NB4 (cell line): ENCODE results near the gene ANXA8.

Experiments used
- DNase-seq: peaks from one replicate; pipeline ENCODE4 v3.0.0; 2010; ENCODE audit warnings: low read depth
- H3K4me3 ChIP-seq: one replicate; pipeline ENCODE4 v1.5.1; 2011; ENCODE audit warnings: mild to moderate bottlenecking, low read depth, low read length, moderate library complexity
- MYC ChIP-seq: IDR thresholded peaks from 2 replicates; pipeline ENCODE4 v1.6.1; 2011; ENCODE audit warnings: low read depth, low read length
- POLR2A ChIP-seq: IDR thresholded peaks from 2 replicates; pipeline ENCODE4 v1.6.1; 2011; ENCODE audit warnings: mild to moderate bottlenecking; ENCODE audit not compliant: insufficient read length; ENCODE audit errors: extremely low read depth
- TF ChIP-seq, protein P1 (sequence below): IDR thresholded peaks from 2 replicates; pipeline ENCODE4 v1.6.1; 2011; ENCODE audit warnings: low read depth, low read length
- TF ChIP-seq, protein P2 (sequence below): IDR thresholded peaks from one replicate; pipeline ENCODE4 v1.5.1; 2012; ENCODE audit warnings: low read depth, low read length

Gene ANXA8

DNA sequence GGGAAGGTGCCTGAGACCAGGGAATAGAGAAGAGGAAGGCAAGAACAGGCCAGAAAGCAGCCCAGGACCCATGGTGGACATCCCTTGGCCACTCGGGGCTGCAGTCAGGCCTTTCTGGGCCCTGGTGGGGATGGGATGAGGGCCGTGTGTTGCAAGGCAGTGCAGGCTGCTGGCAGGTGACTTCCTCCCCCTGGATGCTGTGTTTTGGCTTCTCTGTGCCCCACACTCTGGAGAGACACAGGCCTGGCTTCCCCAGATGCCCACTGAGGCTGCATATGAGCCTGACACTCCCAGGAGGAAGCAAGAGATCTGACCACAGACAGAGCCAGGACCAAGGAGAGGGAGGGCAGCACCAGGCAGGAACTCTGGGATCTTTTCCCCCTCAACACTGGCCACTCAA lies 39.9 kb downstream of the ANXA8 start:
- no peak for DNase-seq
- H3K4me3 ChIP-seq = no peak overlapping the region
- TF ChIP-seq, protein P1, sequence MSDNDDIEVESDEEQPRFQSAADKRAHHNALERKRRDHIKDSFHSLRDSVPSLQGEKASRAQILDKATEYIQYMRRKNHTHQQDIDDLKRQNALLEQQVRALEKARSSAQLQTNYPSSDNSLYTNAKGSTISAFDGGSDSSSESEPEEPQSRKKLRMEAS = no peak
- no peak for TF ChIP-seq MYC
- TF ChIP-seq, protein P2, sequence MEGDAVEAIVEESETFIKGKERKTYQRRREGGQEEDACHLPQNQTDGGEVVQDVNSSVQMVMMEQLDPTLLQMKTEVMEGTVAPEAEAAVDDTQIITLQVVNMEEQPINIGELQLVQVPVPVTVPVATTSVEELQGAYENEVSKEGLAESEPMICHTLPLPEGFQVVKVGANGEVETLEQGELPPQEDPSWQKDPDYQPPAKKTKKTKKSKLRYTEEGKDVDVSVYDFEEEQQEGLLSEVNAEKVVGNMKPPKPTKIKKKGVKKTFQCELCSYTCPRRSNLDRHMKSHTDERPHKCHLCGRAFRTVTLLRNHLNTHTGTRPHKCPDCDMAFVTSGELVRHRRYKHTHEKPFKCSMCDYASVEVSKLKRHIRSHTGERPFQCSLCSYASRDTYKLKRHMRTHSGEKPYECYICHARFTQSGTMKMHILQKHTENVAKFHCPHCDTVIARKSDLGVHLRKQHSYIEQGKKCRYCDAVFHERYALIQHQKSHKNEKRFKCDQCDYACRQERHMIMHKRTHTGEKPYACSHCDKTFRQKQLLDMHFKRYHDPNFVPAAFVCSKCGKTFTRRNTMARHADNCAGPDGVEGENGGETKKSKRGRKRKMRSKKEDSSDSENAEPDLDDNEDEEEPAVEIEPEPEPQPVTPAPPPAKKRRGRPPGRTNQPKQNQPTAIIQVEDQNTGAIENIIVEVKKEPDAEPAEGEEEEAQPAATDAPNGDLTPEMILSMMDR = no peak
- no peak for TF ChIP-seq POLR2A

DNA sequence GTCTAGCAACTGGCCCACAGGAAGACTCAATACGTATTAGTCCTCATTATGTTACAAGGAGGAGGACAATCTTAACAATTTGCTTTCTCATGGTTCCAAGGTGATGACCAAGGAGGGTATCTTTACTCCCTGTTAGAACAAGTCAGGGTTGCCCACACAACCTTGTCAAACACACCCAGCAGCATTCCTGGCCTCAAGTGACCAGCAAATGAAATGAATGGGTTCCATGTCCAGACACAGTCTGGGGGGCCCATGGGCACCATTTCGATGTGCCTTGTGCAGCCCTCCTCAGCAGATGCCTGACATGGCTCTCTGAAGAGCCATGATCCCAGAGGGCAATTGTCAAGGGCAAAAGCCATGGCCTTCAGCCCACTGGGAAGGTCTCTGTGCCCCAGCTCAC lies 40.8 kb downstream of the ANXA8 start:
- H3K4me3 ChIP-seq = no peak overlapping the region
- TF ChIP-seq POLR2A (no peak), MYC (no peak)
- TF ChIP-seq, protein P1 = no peak
- TF ChIP-seq, protein P2 = no peak
- DNase-seq = no peak

DNA sequence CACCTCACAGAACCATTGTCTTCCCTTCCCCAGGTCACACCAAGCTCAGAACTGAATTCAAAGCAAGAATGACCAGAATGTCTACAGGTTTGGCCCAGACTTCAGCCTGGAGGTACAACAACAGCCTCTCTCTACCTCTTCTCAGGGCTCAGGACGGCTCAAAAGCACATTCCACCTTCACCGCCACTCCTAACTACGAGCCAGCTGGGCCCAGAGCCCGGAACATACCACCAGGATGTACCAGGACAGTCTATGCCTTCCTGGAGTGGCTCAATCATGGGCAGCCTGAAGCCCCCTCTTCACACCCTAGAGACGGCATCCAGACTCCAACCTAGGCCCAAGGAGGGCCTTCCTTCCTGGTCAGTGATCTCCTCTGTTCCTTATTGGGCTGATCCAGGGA lies 41.6 kb downstream of the ANXA8 start:
- no peak for DNase-seq
- no peak for TF ChIP-seq POLR2A
- TF ChIP-seq, protein P2 = no peak
- TF ChIP-seq, protein P1 = no peak
- no peak for TF ChIP-seq MYC
- H3K4me3 ChIP-seq = no peak overlapping the region

DNA sequence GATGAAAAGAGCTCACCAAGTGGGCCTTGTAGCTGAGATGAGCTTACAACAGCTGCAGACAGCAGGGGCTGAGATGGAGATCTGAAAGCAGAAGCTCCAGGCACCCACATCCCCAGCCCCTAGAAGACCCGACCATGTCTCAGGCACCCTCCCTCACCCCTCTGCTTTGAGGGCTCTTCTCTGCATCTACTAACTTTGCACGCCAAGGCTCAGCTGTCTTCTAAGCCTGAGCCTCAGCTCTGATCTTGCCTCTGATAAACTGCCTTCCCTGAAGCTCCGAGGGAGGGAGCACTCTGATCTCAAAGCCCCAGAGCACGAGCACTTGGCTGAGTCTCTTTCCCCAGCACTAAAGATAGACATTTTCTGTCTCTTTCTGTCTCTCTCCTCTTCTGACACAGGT lies 42.0 kb downstream of the ANXA8 start:
- TF ChIP-seq MYC = no peak
- TF ChIP-seq, protein P1 = no peak
- no peak for TF ChIP-seq POLR2A
- TF ChIP-seq, protein P2 = no peak
- H3K4me3 ChIP-seq = no peak overlapping the region
- DNase-seq = no peak

DNA sequence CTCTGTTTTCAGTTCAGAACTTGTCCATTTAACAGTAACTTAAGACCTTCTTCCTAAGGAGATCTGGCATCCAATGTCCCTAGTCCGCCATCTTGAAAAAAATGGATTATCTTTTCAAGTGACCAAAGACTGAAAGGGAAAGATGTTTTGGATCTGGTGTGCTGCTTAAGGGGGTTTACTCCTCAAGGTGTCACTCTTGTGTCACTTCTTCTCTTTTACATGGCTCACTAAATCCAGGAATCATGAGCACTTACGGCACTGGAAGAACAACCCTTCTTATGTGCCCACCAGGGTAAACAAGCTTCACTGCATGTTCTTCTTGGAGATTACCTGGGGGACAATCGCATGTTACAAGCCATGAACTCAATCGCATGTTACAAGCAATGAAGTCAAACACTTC lies 43.7 kb downstream of the ANXA8 start:
- H3K4me3 ChIP-seq = no peak overlapping the region
- TF ChIP-seq MYC = no peak
- TF ChIP-seq, protein P2 = no peak
- TF ChIP-seq, protein P1 = no peak
- no peak for TF ChIP-seq POLR2A
- peak; percentile 25 for DNase-seq
